NCI-H345 treated with DMSO at 0.1 percent for 48 hours (cell line): Measurements from ENCODE around the gene PLAC8L1.

Experiments
- DNase-seq: peaks from one replicate; lab custom pipeline; 2025; ENCODE audit not compliant: unreplicated experiment; lab: John Stamatoyannopoulos, UW

Gene PLAC8L1

DNA sequence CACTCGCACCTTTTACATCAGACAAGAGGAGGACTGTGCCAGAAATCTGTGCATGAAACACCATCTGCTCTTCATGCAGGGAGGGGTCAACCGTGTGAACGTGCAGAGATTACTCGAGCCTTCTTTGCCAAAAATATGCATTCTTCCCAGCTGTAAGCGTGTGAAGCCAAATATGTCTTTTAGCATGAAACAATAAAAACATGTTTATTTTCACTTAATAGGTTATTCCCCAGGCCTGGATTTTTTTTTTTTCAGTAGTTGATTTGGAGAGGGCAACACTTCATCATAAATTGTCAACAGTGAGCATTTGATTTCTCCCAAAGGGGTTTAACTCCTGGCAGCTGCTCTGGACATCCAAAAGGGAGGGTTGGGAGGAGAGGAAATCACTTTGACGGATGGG lies 23.8 kb downstream of the PLAC8L1 start:
- no peak for DNase-seq

DNA sequence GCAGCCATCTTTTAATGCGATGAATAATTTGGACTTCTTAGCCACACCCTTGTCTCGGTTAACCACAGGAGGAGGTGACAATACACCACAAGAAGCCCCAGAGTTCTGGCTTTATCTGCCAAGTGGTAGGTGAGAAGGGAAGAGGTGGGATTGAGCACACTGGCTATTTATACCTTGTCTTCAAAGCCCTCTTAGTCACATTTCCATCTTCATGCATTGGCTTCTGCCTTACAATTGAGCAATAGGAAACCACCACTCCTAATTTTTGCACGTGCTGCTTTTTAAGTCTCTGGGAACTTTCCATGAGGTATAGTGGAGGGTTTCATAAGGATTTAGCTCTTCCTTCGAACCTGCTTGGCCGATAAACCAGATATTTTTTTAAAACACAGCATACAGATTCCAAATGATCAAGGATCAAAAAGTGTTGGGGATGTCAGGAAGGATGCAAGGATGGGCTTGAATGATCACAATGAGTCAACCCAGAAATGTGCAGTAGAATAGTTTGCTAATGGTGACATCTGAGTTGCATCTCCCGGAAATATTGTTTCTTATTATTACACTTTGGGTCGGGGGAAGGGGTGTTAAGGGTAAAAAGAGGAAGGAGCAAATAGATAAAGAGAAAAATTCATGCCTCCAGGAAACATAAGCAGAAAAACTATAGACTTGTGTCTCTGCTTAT lies 25.5 kb downstream of the PLAC8L1 start:
- no peak for DNase-seq

DNA sequence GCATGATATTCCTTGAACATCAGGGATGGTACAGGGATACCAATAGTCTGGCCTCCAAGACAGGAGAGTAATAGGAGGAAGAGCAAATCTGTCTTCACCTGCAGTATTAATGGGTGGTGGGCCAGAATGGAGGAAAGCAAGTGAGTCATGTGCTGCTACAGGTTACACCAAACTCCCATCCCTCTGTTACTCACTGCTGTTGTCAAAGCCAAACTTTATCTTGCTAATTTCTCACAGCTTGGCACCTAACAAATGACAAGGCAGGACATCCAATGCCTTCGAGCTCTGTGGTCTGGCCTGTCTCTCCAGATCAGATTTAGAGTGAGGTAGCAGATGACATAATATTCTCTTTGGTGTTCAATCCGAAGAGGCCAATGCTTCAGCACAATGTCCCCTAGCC lies 26.8 kb downstream of the PLAC8L1 start:
- DNase-seq: no peak

DNA sequence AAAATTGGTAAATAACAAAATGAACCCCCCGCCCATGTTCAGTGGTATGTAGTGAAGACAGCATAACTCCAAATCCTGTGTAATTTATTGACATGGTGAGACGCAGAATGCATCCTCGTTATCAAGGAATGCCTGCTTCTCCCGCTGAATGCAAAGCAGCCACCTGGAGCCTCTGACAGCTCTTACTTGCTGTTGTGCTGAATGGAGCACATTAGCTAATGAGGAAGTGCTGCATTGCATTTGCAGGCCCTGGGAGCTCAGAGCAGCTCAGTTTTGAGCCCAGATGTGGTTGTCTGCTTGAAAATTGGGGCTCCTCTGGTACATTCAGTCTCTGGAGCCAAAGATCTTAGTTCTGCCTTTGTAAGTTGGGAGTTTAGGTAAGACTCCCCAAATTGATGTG lies 28.9 kb downstream of the PLAC8L1 start:
- DNase-seq: no peak

DNA sequence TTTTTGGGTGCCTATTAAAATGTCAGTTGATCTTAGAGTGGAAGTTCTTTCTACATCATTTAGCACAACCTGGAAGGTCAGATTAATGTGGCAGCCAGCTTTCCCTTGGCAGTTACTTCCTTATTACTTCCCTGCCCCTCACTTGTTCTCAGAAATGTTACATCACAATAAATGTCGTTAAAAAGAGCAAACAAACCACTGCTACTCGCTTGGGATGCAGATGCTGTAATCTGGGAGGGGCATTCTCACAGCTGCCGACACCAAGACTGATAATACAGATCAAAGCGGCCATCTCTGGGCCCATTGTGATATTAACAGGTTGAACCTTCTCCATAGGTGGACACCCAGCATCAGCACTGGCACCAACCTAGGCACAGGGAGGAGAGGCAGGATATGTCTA lies 29.3 kb downstream of the PLAC8L1 start:
- no peak for DNase-seq

DNA sequence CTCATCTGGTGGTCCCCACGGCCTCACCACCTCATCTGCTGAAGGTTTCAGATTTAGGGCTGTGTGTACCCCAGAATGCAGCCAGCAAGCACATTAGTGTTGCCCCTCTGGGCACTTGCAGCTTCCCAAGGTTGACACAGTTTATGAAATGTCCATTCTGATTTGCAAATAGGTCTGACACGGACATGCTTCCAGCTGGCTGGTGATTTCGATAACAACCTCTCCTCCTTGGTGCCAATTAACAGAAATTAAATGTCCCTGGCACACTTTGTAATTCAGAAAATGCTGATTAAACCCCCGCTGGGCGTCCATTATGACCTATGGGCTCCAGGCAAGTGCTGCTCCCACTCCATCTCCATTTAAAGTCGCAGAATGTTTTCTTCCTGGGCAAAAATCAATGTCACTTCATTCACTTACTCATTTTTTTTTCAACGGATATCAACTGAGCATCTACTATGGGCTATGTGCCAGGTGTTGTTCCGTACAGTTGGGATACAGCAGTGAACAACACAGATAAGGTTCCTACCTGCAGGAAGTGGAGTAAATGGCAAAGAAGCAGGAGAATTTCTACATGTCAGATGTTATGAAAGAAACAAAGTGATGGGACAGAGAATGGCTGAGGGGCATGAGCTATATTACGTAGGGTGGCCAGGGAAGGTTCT lies 32.0 kb downstream of the PLAC8L1 start:
- DNase-seq: no peak

DNA sequence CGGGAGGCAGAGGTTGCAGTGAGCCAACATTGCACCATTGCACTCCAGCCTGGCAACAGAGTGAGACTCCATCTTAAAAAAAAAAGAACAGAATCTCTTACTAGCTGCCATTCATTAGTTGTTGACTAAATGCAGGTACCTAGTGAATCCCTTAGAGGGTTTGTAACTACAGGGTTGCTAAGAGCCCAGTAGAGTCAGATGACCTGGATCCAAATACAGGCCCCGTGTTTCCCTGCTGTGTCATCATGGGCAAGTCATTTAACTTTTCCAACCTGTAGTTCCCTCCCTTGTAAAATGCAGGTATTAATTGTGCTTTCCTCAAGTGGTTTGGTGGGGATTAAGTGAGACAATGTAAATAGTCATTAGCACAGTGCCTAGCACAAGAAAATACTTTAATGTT lies 32.8 kb downstream of the PLAC8L1 start:
- no peak for DNase-seq

DNA sequence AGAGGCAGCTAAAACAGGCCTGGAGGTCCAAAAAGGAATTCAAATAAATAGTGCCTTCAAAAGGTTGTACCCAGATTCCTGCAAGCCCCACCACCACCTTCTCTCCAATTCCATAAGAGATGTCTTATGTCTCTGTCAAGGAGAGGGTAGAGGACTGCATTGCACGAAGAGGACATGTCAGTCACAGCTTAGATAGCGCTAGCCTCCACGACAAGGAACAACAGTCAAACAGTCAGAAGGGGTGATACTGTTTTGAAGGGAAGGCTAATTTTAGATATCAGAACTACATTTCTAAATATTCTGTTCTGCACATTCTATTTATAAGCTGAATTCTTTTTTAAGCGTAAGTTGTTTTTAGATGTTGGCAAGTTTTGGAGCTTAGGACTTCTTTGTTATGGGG lies 34.2 kb downstream of the PLAC8L1 start:
- DNase-seq: no peak

DNA sequence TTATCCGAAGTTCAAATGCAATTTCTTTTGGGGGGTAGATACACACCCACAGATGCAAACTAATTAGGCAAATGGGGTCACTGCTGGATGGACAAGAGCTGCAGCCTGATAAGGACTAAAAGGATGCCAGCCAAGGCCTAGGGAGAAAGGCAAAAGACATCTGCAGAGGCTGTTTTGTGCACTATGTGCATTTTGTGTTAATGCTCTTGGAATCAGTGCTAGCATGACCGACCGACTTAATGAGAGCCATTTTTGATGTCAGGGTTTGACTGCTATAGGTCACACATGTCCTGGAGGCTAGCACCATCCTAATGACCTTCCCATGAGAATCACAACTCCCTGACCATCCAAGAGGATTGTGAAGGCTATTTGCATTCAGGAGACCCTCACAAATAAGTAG lies 34.6 kb downstream of the PLAC8L1 start:
- DNase-seq: no peak

DNA sequence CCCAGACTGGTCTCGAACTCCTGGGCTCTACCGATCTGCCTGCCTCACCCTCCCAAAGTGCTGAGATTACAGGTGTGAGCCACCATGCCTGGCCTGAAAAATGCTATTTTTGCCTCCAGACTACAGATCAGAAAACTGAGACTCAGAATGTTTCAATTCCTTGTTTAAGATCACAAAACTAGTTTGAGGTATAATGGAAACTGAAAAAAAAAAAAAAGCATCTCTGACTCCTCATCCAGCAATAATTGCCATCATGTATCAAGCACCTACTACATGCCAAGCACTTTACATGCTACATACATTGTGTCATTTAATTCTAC lies 35.6 kb downstream of the PLAC8L1 start:
- no peak for DNase-seq

DNA sequence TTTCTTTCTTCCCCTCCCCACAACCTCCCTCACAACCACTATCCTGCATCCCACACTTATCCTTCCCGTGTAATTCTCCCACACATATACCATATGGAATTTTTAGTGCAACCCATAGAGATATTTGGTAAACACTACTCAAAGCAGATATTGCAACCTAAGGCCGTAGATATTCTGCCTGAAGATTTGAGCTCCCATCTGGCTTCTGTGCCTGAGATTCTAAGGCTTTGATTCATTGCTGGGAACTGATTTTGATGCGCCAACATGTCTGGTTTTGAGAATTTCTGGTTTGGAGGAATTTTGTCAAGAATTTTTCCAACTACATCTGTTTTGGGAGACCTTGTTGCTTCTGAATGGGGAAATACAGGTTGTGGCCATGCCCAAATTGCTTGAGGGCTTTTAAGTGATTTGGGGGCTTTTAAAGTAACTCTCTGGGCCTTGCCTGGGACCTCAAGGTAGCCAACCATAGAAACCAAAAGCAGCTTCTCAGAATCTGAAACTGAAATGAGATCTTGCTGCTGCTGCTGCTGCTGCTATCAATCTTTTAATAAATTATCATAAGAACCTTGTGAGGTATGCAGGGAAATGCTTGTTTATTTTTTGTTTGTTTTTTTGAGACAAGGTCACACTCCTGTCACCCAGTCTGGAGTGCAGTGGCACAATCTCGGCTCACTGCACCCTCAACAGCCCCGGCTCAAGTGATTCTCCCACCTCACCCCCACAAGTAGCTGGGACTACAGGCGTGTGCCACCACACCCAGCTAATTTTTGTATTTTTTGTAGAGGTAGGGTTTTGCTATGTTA lies 36.2 kb downstream of the PLAC8L1 start:
- no peak for DNase-seq

DNA sequence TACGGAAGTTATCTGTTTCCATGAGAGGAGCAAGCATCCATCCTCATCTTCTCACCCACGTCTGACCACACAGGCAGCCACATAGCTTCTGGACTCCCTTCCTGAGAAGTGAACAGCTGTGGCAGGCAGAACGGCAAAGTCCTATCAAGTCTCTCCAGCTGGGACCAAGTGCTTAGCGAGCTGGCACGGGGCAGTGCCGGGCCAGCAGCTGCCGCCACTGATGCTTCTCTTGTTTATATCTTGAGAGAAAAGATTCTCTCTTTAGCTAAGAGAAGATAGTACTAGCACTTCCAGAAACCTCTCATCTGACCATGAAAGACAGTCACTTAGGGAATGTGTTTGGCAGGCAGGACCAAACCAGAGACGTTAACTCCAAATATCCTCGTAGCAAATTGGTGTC lies 37.2 kb downstream of the PLAC8L1 start:
- DNase-seq: no peak

DNA sequence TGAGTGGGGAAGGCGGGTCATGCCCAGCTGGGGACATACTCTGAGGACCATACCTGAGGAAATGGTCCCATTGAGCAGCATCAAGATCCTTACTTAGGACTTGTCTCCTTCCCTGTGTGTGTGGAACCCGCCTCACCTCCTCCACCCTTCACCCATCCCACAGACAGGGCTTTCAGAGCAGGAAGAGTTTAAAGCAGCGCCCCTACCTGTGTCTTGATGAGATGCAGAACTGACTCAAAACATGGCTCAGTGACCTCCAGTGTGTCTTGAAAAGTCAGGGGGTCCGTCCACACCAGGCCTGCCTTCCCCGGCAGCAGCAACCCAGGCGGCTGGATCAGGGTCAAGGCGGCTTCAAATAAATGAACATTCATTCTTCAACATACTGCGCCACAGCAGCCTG lies 38.4 kb downstream of the PLAC8L1 start:
- DNase-seq: no peak

DNA sequence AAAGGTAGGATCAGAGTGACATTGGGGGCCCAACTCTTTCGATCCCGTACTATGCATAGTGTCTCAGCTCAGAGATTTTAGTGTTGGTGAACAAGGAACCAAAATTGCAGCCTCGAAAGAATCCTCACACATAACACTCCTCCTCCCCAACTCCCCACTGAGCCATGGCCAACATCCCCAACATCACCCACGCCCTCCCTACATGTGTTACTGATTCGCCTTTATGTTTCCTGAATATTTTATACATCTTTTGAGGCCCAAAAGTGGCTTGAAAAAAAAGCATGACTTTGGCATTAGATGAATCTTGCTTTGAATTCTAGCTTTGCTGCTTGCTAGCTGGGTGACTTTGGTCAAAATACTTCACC lies 45.2 kb downstream of the PLAC8L1 start:
- DNase-seq: no peak

DNA sequence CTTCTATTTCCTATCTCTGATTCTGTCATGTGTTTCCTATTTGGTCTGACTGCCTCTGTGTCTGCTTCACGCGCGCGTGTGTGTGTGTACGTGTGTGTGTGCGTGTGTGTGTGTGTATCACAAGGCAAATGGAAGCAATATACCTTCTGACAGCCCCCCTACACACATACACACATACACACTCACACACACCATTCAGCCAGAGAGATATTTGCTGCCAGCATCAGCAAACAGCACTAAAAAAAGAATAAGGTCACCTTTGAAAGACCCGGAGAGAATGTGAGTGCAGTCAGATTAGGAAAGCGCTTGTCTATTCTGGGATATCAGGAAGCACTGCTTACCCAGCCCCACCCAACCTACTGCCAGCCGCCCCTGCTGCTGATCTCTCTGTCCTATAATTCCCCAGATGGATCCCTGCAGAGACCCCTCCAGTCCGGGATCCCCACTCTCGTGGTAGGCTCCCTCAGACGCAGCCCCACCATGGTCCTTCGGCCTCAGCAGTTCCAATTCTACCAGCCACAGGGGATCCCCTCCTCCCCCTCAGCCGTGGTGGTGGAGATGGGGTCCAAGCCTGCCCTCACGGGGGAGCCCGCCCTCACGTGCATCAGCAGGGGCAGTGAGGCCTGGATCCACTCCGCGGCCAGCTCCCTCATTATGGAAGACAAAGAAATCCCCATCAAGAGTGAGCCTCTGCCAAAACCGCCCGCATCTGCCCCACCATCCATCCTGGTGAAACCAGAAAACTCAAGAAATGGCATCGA lies 45.7 kb downstream of the PLAC8L1 start:
- DNase-seq: no peak

DNA sequence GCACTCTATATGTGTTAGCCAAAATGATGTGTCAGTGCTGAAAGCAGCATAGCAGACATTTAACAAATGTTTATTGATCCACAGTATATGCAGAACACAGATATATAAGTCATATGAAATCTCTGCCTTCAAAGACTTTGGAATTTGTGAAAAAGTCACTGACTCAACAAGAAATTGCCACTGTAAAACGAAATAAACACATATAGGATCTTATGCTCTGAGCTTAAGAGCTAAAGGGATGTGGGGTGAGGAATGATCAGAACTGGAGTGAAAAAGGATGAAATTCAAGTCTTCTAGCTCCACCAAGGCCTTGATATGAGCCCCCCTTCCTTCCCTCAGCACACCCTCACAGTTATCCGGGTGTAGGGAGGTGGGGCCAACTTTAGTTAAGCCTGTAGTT lies 49.9 kb downstream of the PLAC8L1 start:
- no peak for DNase-seq

DNA sequence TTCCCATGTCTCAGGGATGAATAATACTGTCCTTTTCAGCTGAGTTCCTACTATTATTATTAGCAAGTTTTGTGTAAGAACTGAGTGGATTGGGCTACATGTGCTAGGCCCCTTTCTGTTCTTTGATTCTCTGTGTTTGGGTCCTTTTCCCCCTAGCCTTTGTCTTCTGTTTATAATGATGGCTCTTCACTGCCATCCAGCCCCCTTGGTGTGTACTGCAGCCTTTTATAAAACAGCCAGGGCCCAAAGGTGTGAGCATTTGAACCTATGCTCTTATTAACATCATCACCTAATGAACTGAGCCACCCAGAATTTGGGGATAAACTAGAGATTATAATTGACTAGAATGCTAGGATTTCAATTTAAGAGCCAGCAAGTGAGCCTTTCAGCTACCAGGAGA lies 52.6 kb downstream of the PLAC8L1 start:
- no peak for DNase-seq

DNA sequence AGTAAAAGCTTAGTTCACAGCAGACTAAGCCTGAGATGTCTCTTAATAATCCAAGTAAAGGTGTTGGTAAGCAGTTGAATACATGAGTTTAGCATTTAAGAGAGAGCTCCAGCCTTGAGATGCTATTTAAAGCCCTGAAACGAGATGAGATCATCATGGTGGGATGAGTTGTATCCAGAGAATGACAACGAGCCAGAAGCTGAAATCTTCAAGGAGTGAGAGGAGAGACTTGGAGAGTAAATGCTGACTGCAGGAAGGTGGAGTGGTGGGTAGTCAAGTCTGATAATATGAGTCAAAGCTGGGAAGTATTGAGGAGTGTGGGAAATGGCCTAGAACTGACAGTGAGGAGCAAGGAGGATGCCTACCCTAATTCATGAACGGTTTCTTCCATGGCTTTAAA lies 53.7 kb downstream of the PLAC8L1 start:
- DNase-seq: no peak

DNA sequence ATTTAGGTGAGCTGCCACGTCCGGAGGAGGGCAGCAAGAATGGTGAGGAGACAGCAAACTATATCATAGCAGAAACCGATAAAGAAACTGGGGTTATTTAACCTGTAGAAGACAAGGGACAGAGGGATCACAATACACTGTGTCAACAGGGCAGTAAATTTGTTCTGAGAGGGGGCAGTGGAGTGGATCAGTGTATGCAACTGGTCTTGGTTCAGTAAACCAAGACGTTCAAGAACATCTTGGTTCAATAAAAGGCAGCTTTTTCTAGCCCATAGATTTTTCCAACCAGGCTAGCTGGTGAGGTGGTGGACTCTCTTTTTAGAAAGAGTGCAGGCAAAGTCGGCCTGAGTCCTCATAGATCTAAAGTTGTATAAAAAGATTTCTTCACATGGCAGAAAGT lies 55.3 kb downstream of the PLAC8L1 start:
- DNase-seq: no peak

DNA sequence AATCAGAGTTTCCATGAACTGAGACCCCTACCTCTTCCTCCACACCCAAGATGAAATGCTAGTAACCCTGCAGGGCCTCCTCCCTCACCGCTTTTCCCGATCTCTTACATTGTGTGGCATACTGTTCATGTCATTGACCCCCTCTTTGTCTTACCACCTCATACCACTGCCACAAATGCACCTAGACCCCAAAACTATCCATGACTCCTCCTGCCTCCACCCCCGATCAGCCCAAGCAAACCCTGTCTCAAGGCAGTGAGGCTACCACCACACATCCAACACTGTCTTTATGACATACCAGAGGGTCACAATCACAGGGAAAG lies 55.7 kb downstream of the PLAC8L1 start:
- DNase-seq: no peak

DNA sequence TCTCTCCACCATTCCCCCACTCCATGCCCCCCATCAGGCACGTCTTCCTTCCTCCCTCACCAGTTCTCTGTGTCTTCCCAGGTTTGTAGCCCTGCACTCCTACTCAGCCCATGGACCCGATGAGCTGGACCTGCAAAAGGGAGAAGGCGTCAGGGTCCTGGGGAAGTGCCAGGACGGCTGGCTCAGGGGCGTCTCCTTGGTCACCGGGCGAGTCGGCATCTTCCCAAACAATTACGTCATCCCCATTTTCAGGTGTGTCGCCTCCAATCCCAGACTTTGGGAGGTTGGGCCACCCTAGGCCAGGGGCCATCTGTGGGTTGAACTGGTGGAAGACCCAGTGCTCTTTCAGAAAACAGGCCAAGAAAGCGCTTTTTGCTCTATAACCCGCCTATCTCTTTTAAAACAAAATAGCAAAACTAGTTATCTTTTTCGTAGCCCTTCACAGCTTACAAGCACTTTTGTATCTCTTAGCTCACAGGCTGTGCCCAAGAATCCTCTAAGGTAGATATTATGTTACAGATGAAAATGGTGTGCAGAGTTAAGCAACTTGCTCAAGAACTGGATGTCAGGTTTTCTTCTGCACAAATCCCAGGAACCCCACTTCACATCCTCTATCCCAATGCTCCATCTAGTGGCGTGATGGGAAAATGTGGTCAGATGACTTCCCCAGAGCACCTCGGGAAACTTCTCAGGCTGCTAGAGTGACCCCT lies 56.2 kb downstream of the PLAC8L1 start:
- DNase-seq: peak; percentile 38
